ENCODE data around the gene GHRHR. TPM values are rescaled to one million over a fixed set of nuclear protein-coding genes. Genes with fewer than 3 reads are reported as not detected.

GHRHR gene
- polyA plus RNA-seq, 1 donor: not detected

DNA sequence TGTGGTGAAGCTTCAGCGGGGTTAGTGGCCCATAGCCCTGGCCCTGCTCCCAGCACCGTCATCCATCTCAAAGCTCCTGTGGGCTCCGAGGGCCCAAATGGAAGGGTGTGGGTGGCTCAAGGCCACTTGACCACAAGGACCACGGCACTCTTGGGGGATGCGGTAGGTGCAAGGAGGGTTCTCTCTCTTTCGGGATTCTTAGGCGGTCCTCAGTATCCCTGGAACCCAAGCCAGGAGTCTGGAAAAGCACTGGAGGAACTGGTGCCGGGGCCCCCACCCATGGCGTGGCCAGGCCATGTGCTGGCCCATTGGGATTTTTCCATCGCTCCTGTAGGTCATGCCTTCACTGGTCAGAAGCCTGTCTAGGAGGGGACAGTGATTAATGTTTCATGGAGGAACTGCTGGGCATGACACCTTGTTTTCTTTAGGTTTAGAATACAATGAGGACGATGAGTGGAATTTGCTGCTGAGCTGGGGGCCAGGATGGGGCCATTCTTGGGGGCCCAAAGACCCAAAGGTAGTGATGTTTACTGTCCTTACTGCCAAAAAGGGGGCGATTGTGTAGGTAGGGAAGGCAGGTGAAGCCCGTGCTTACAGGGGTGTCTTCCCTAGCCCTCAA is 35.4 kb upstream of the GHRHR start:
- Histone ChIP-seq H3K4me3 (ENCODE audit: low read length) (no peak overlapping the region), H3K27ac (ENCODE audit: low read length) (no peak overlapping the region), H3K9me3 (ENCODE audit: control insufficient read depth, low read depth, low read length) (peaks cover 2% of the 10 kb centered on the region), H3K27me3 (ENCODE audit: control insufficient read depth, insufficient read depth, low read length) (no peaks in the 10 kb centered on the region), H3K4me1 (ENCODE audit: control insufficient read depth, insufficient read depth, low read length) (no peaks in the 10 kb centered on the region), H3K36me3 (ENCODE audit: control insufficient read depth, insufficient read depth, low read length) (peaks cover 25% of the 10 kb centered on the region)
- WGBS (ENCODE audit: insufficient coverage, low lambda C conversion rate): no CpG with 5 or more reads among the region's 13 CpGs
- DNase-seq: no peak

DNA sequence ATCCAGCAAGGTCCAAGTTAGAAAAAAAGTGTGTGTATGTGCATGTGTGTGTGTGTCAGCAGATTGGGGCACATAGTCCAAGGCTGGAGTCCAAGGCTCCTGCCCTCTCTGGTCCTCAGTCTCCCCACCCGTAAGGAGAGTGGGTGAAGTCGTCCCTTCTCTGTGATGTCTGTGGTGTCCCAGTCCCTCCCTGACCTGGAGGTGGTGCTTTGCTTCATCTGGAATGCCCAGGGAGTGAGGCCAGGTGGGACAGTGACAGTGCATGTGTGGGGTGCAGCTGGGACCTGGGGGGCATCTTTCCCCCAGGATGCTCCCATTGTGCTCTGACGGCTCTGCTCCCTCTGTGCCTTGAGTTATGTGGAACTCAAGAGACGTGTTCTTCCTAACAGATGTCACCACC is 34.1 kb upstream of the GHRHR start:
- Histone ChIP-seq H3K27ac (ENCODE audit: low read length) (no peak overlapping the region), H3K4me3 (ENCODE audit: low read length) (no peak overlapping the region), H3K27me3 (ENCODE audit: control insufficient read depth, insufficient read depth, low read length) (no peaks in the 10 kb centered on the region), H3K36me3 (ENCODE audit: control insufficient read depth, insufficient read depth, low read length) (peaks cover 15% of the 10 kb centered on the region), H3K9me3 (ENCODE audit: control insufficient read depth, low read depth, low read length) (peaks cover 2% of the 10 kb centered on the region), H3K4me1 (ENCODE audit: control insufficient read depth, insufficient read depth, low read length) (no peaks in the 10 kb centered on the region)
- 100% methylated on average over 1 of the region's 4 CpGs for WGBS (ENCODE audit: insufficient coverage, low lambda C conversion rate)
- no peak for DNase-seq

DNA sequence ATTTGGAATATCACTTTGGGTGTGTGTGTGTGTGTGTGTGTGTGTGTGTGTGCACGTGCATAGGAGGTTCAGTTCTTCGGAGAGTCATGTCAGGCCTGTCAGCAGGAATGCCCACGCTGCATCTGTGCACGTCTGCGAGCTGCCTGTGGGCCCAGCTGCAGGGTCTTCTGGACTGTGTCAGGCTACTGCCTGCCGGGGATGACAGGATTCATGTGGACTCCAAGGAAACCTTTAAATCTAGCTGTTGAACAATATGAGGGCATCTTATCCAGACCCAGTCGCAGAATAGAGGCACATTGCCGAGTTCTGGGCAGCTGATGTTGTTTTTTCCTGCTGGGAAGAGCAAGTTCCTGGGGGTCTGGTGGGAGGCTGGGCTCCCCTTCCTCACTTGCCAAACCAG is 33.1 kb upstream of the GHRHR start:
- Histone ChIP-seq H3K4me3 (ENCODE audit: low read length) (no peak overlapping the region), H3K36me3 (ENCODE audit: control insufficient read depth, insufficient read depth, low read length) (peaks cover 10% of the 10 kb centered on the region), H3K27ac (ENCODE audit: low read length) (no peak overlapping the region), H3K4me1 (ENCODE audit: control insufficient read depth, insufficient read depth, low read length) (no peaks in the 10 kb centered on the region), H3K27me3 (ENCODE audit: control insufficient read depth, insufficient read depth, low read length) (no peaks in the 10 kb centered on the region), H3K9me3 (ENCODE audit: control insufficient read depth, low read depth, low read length) (peaks cover 2% of the 10 kb centered on the region)
- WGBS (ENCODE audit: insufficient coverage, low lambda C conversion rate): no CpG with 5 or more reads among the region's 8 CpGs
- peak in 1 of 2 donors; percentile 31 for DNase-seq

DNA sequence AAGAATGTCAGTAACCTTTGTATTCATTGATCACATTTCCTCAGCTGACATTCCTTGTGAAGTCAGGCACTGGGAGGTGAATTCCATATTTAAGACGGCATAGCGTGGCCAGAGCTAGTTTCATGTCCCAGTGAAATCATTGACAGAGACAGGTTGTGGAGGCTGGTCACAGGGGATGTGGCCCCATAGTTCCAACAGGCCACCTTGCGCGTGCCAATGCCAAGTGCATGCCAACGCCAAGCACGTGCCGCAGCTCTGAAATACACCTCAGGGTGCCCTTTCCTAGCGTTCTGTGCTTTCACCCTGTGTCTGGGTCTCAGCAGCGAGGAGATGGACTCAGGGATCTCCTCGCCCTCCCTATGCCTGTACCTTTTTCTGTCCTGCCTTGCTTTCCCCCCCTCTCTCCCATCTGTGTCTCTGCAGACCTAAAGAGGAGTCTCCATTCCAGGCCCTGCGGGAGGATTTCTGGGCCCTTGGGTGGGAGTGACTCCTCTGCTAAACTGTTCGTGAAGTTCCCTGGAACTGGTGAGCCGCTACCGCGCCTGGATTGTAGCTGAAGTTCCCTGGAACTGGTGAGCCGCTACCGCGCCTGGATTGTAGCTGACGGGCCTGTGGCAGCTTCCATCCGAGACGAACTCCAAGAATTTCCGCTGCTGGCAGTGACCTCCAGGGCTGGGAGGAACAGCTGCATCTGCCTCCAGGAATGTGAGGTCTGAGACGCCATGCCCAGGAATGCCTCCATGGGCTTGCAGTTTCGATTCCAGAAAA is 32.4 kb upstream of the GHRHR start:
- Histone ChIP-seq H3K4me1 (ENCODE audit: control insufficient read depth, insufficient read depth, low read length) (no peaks in the 10 kb centered on the region), H3K27ac (ENCODE audit: low read length) (no peak overlapping the region), H3K27me3 (ENCODE audit: control insufficient read depth, insufficient read depth, low read length) (no peaks in the 10 kb centered on the region), H3K9me3 (ENCODE audit: control insufficient read depth, low read depth, low read length) (peaks cover 2% of the 10 kb centered on the region), H3K4me3 (ENCODE audit: low read length) (no peak overlapping the region), H3K36me3 (ENCODE audit: control insufficient read depth, insufficient read depth, low read length) (peaks cover 3% of the 10 kb centered on the region)
- DNase-seq: no peak
- WGBS (ENCODE audit: insufficient coverage, low lambda C conversion rate): no CpG with 5 or more reads among the region's 24 CpGs

DNA sequence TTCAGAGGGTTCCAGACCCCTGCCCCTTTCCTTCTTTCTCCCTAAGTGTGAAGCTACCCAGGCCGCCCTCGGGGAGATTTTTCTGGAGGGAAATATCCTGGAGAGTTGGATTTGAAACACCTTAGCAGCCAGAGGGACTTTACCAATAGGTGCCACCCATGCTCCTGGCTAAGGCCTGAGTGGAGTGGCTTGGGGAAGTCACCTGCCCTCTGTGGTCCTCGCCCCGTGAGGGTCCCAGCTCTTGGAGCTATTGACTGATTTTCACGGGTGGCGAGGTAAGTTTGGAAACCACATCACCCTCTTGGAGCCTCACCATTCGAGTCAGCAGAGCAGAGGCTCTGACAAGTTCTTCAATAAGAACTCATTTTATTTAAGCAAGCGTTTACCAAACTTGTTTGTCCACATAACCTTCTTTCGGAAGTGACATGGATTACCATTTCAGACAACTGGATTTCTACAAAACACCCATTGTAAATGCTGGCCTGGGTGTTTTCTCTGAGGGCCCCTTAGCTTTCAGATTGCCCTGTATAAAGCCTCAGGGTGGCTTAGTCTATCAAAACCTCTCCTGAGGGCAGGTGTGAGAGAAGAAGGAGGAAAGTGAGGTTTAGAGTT is 31.7 kb upstream of the GHRHR start:
- no peak overlapping the region for H3K4me3 ChIP-seq (ENCODE audit: low read length)
- no peaks in the 10 kb centered on the region for H3K36me3 ChIP-seq (ENCODE audit: control insufficient read depth, insufficient read depth, low read length)
- peaks cover under 1% of the 10 kb centered on the region for H3K9me3 ChIP-seq (ENCODE audit: control insufficient read depth, low read depth, low read length)
- H3K27me3 ChIP-seq (ENCODE audit: control insufficient read depth, insufficient read depth, low read length): no peaks in the 10 kb centered on the region
- no CpG with 5 or more reads among the region's 9 CpGs for WGBS (ENCODE audit: insufficient coverage, low lambda C conversion rate)
- no peak overlapping the region for H3K27ac ChIP-seq (ENCODE audit: low read length)
- H3K4me1 ChIP-seq (ENCODE audit: control insufficient read depth, insufficient read depth, low read length): peaks cover 7% of the 10 kb centered on the region
- no peak for DNase-seq

DNA sequence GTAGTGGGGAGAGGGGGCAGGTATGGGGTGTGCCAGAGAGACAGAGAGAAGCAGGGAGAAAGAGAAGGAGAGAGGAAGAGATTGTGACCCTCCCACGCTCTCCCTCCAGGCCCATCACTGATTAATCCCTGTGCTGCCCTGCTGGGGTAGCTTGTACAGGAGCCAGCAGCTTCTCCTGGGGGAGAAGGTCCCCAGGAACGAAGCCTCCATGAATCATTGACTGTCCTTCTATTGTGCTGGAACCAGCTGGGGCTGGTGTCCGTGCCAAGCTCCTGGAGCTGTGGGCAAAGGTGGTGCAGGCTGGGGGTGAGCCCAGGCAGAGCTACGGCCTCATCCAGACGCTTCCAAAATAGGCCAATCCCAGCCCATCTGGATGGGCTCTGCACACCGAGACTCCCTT is 31.2 kb upstream of the GHRHR start:
- H3K4me3 ChIP-seq (ENCODE audit: low read length): no peak overlapping the region
- H3K27ac ChIP-seq (ENCODE audit: low read length): no peak overlapping the region
- peaks cover 11% of the 10 kb centered on the region for H3K4me1 ChIP-seq (ENCODE audit: control insufficient read depth, insufficient read depth, low read length)
- H3K27me3 ChIP-seq (ENCODE audit: control insufficient read depth, insufficient read depth, low read length): no peaks in the 10 kb centered on the region
- no peak for DNase-seq
- no peaks in the 10 kb centered on the region for H3K36me3 ChIP-seq (ENCODE audit: control insufficient read depth, insufficient read depth, low read length)
- H3K9me3 ChIP-seq (ENCODE audit: control insufficient read depth, low read depth, low read length): no peaks in the 10 kb centered on the region
- no CpG with 5 or more reads among the region's 6 CpGs for WGBS (ENCODE audit: insufficient coverage, low lambda C conversion rate)

DNA sequence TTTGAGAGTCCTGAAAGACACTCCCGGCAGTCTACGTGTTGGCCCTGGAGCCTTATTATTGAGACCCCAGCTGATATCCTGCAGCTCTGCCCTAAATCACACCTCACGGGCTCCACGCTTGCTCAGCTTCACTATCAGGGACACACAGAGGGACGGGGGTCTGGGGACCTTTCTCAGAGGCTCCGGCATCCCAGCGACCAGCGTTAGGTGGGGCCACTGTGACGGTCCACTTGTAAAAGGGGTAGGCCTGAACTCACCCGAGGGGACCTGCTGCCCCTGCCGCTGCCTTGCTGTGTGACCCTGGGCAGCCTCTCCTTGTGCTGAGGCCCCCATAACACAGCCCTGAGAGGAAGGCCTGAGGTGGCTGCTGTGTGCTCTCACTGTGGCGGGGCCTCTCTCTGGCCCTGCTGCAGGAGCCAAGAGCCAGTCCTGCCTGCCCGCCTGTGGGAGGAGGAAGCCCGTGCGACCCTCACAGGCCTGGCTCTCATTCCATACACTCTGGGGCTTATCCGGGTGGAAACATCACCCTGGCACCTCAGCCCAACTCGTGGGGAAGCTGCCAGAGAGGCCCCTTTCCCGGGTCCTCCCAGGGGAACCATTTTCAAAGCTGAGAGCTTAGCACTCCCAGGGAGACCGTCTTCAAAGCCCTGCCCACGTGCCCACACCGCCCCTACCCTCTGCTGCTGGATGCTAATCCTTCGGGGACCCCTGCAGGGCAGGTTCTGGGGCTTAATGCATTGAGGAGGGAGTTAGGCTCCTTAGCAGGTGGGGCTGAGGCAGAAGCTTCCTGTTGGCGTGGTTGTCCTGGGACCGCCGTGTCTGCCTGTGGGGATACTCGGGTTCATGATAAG is 30.4 kb upstream of the GHRHR start:
- H3K36me3 ChIP-seq (ENCODE audit: control insufficient read depth, insufficient read depth, low read length): no peaks in the 10 kb centered on the region
- no peak overlapping the region for H3K4me3 ChIP-seq (ENCODE audit: low read length)
- H3K4me1 ChIP-seq (ENCODE audit: control insufficient read depth, insufficient read depth, low read length): peaks cover 19% of the 10 kb centered on the region
- H3K27ac ChIP-seq (ENCODE audit: low read length): no peak overlapping the region
- DNase-seq: no peak
- no peaks in the 10 kb centered on the region for H3K9me3 ChIP-seq (ENCODE audit: control insufficient read depth, low read depth, low read length)
- no CpG with 5 or more reads among the region's 26 CpGs for WGBS (ENCODE audit: insufficient coverage, low lambda C conversion rate)
- no peaks in the 10 kb centered on the region for H3K27me3 ChIP-seq (ENCODE audit: control insufficient read depth, insufficient read depth, low read length)

DNA sequence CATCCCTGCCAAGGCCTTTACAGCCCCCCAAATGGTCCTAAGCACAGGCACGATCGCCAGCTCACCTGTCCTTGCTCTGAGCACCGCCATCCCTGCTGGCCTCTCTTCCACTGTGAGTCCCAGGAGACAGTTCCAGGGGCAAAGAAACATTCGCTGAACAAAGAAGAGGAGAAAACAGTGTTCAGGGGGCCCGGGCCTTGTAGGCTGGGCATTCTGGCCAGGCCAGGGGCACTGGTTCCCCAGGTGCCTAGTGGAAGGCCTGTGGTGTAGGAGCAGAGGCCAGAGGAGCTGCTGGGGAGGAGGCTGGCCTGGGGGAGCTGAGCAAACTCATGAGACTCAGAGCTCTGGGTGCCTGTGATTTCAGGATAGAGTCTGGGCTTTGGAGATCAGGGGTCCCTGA is 29.5 kb upstream of the GHRHR start:
- Histone ChIP-seq H3K4me3 (ENCODE audit: low read length) (no peak overlapping the region), H3K27ac (ENCODE audit: low read length) (no peak overlapping the region), H3K9me3 (ENCODE audit: control insufficient read depth, low read depth, low read length) (no peaks in the 10 kb centered on the region), H3K4me1 (ENCODE audit: control insufficient read depth, insufficient read depth, low read length) (peaks cover 23% of the 10 kb centered on the region), H3K36me3 (ENCODE audit: control insufficient read depth, insufficient read depth, low read length) (no peaks in the 10 kb centered on the region), H3K27me3 (ENCODE audit: control insufficient read depth, insufficient read depth, low read length) (no peaks in the 10 kb centered on the region)
- DNase-seq: no peak
- WGBS (ENCODE audit: insufficient coverage, low lambda C conversion rate): no CpG with 5 or more reads among the region's 5 CpGs

DNA sequence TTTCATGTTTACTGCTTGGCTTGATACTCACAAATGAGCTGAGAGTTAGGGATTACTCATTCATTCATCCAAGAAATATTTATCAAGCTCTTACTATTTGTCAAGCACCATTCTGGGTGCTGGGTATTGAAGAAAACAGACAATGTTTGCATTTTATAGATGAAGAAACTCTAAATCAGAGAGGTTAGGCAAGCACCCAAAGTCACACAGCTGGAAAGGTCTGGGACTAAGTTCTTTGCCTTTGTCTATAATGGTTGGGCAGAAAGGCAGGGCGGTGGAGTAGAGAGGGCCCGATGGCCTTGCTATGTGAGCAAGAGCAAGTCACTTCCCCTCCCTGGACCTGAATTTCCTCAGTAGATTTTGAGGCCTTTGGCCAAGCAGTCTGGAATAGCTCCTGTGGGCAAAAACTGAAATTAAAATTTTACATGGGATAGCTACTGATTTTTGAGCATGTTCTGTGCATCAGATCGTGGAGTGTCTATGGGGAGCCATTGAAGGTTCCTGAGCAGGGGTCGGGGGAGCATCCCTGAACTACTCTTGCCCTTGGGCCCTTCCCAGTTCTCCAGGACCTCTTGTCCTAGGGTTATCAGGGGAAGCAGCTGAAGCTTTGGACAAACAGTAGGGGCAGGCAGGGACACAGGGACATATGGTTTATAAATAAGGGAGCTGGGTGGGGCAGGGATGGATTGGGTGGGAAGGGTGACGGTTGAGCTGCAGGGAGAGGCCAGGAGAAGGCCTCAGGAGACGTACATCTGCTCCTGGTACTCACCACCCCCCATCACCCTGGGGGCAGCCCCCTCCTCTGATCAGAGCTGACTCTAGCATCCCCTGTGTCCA is 28.8 kb upstream of the GHRHR start:
- no CpG with 5 or more reads among the region's 6 CpGs for WGBS (ENCODE audit: insufficient coverage, low lambda C conversion rate)
- Histone ChIP-seq H3K4me1 (ENCODE audit: control insufficient read depth, insufficient read depth, low read length) (peaks cover 23% of the 10 kb centered on the region), H3K27ac (ENCODE audit: low read length) (no peak overlapping the region), H3K27me3 (ENCODE audit: control insufficient read depth, insufficient read depth, low read length) (no peaks in the 10 kb centered on the region), H3K36me3 (ENCODE audit: control insufficient read depth, insufficient read depth, low read length) (no peaks in the 10 kb centered on the region), H3K9me3 (ENCODE audit: control insufficient read depth, low read depth, low read length) (no peaks in the 10 kb centered on the region), H3K4me3 (ENCODE audit: low read length) (no peak overlapping the region)
- no peak for DNase-seq

DNA sequence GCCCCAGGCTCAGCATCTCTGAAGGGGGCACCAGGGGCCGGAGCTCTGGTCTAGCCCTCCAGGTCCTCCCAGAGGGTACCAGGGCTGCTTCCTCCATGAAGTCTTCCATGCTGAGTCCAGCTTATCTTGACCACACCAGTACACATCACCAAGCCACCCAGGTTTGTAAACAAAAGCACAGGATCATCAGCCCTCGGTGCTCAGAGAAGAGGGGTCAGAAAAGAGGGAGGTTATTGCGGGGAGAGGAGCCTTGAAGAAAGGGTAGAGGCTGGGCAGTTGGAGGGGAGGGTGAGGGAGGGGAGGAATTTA is 28.2 kb upstream of the GHRHR start:
- Histone ChIP-seq H3K36me3 (ENCODE audit: control insufficient read depth, insufficient read depth, low read length) (no peaks in the 10 kb centered on the region), H3K27me3 (ENCODE audit: control insufficient read depth, insufficient read depth, low read length) (no peaks in the 10 kb centered on the region), H3K9me3 (ENCODE audit: control insufficient read depth, low read depth, low read length) (no peaks in the 10 kb centered on the region), H3K27ac (ENCODE audit: low read length) (no peak overlapping the region), H3K4me3 (ENCODE audit: low read length) (no peak overlapping the region), H3K4me1 (ENCODE audit: control insufficient read depth, insufficient read depth, low read length) (peaks cover 23% of the 10 kb centered on the region)
- no peak for DNase-seq
- WGBS (ENCODE audit: insufficient coverage, low lambda C conversion rate): no CpG with 5 or more reads among the region's 3 CpGs

Measured in large intestine (tissue), 3 donors.